ENCODE data around the gene NFILZ.

NFILZ gene

DNA sequence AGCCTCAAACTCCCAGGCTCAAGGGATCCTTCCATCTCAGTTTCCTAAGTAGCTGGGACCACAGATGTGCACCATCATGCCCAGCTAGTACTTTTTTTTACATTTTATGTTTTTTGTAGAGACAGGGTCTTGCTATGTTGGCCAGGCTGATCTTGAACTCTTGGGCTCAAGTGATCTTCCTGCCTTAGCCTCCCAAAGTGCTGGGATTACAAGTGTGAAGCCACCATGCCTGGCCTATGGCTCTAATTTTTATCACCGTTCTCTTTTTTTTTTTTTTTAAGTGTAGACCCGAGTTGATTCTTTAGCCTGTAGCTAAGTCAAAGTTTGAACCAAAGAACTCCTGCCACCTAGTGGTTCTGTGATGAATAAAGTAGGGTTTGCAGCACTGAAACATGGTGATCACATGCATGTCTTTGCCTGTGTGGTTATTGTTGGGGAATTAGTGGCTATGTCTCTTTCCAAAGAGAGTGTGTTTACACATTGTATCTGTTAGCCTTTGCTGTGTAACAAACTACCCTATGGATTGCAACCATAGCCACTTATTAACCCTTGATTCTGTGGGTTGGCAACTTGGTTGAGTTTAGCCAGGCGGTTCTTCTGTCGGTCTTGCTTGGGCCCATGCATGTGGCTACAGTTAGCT lies 11.6 kb downstream of the NFILZ start:
- DNase-seq (ENCODE audit: low read depth), result no peak

DNA sequence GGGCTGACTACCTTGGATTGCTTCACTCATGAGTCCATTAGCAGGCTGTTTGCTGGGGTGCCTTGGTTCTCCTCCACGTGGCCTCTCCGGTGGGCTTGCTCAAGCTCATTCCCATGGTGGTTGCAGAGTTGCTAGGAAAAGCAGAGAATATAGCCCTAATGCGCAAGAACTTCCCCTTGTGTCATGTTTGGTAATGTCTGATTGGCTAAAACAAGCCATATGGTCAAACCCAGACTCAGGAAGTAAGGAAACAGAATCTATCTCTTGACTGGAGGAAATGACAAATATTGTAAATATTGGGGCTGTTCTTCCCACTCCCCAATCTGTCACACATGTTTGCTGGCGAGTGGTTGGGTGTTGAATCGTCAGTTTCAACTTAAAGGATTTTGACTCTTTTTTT lies 12.1 kb downstream of the NFILZ start:
- no peak for DNase-seq (ENCODE audit: low read depth)

DNA sequence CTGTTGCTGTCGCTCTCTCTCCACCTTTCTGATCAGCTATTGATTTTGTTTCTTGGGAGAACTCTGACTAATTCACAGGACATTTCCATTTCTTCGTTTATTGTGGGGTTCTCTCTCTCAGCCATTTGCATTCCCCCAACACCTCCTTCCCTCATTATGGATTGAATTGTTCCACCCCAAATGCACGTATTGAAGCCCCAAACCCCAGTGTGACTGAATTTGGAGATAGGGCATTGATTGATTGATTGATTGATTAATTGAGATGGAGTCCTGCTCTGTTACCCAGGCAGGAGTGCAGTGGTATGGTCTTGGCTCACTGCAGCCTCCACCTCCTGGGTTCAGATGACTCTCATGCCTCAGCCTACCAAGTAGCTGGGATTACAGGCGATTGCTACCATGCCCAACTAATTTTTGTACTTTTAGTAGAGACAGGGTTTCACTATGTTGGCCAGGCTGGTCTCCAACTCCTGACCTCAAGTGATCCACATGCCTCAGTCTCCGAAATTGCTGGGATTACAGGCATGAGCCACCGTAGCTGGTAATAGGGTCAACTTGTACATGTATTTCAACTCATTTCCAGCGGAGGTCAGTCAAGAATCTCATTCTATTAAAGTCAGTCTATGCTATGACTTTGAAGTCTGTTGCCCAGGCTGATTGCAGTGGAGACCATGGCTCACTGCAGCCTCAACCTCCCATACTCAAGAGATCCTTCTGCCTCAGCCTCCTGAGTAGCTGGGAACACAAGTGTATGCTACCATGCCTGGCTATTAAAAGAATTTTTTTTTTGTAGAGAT lies 13.6 kb downstream of the NFILZ start:
- no peak for DNase-seq (ENCODE audit: low read depth)

DNA sequence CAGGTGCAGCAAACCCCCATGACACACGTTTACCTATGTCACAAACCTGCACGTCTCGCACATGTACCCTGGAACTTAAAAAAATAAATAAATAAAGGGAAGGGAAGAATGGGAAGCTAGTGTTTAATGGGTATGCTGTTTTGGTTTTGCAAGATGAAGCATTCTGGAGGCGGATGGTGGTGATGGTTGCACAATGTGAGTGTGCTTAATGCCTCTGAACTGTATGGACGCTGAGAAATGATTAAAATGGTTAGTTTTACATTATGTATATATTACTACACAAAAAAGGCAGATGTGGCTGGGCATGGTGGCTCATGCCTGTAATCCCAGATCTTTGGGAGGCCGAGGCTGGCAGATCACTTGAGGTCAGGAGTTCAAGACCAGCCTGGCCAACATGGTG lies 17.8 kb downstream of the NFILZ start:
- DNase-seq (ENCODE audit: low read depth), result no peak

DNA sequence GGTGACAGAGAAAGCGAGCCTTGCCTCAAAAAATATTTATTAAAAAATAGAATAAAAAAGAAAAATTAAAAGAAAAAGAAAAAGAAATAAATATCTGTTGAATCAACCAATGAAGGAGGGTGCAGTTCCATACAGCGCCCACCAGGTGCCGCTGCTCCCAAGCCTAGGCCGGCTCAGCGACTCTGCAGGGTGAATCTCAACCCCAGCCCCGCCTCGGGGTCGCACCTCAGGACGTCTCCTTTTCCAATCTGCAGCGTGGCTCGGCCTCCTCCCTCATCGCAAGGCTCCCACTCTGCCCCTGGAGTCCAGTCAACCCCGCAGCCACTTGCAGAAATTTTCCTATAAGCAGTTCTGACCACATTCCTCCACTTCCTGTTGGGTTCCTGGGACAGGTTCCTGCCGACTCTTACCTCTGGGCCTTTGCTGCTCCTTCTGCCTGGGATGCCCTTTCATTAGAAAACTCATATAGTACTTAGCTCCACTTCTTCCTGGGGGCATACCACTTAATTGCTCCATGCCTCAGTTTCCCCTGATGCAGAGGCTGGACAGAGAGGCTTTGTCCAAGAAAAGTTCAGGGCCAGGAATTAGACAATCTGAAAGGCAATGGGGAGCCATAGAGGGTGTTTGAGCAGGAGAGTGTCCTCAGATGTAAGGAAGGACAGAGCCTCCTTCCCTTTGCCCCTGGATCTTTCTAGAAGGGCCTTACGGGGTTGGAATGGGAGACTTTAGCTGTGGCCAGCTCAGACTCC lies 24.3 kb downstream of the NFILZ start:
- peak; percentile 57 for DNase-seq (ENCODE audit: low read depth)

DNA sequence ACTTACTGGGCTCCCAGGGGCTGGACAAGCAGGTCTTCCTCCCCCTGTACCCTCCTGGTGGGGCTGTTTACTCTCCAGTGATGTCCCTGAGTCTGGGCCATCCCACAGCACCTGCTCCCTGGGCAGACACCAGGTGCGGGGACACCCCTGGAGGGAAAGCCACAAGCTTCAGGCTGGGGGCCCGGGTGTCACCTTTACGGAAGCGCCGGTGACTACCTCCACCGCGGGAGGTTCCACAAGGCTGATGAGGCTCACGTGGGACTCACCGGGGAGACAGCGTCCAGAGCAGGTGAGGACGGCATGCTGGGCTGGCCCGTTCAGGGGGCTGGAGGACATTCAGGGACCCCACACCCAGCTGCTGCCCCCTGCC lies 24.9 kb downstream of the NFILZ start:
- no peak for DNase-seq (ENCODE audit: low read depth)

DNA sequence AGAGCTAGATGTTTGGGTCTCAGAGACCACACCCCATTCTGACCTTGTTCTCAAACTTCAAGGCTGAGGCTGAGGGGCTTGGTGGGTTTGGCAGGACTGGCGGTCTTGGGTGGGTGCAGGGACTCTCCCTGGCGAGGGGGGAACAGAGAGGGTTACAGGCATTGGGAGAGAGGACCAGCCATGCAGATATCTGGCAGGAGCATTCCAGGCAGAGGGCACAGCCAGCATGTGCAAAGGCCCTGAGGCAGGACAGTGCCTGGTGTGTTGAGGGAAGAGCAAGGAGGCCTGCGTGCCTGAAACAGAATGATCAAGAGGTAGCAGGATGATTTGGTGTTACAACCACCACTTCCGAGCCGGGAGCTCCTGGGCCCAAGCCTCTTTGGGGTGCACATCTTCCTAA lies 27.4 kb downstream of the NFILZ start:
- DNase-seq (ENCODE audit: low read depth), result no peak

DNA sequence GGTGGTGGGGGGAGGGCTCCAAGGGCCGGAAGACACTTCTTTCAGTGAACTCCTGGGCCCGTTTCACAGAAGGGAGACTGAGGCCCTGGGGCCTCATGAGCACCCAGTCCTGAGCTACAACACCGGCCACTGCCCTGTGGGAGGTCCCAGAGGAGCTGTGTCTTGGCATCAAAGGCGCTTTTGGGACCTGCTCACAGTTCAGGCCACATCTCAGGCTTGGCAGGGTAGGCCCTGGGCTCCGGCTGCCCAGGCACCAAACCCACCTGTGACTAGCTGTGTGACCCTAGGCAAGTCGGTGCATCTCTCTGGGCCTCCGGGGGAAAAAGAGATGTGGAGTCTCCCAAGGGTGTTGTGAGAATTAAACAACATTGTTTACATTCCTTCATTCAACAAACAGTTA lies 29.5 kb downstream of the NFILZ start:
- no peak for DNase-seq (ENCODE audit: low read depth)

DNA sequence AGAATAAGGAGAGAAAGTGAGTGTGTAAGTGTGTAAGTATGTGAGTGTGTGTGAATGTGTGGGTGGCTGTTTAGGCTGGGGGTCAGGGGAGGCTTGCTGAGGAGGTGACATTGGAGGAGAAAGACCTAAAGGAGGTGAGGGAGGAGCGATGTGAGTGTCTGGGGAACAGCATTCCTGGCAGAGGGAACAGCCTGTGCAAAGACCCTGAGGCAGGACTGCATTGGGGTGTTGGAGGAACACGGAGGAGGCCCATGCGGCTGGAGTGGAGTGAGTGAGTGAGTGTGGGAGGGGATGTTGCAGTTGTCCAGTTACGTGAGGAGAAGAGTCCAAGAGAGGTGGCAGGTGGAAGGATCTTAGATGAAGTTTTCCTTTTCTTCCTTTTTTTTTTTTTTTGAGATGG lies 31.8 kb downstream of the NFILZ start:
- DNase-seq (ENCODE audit: low read depth), result no peak

DNA sequence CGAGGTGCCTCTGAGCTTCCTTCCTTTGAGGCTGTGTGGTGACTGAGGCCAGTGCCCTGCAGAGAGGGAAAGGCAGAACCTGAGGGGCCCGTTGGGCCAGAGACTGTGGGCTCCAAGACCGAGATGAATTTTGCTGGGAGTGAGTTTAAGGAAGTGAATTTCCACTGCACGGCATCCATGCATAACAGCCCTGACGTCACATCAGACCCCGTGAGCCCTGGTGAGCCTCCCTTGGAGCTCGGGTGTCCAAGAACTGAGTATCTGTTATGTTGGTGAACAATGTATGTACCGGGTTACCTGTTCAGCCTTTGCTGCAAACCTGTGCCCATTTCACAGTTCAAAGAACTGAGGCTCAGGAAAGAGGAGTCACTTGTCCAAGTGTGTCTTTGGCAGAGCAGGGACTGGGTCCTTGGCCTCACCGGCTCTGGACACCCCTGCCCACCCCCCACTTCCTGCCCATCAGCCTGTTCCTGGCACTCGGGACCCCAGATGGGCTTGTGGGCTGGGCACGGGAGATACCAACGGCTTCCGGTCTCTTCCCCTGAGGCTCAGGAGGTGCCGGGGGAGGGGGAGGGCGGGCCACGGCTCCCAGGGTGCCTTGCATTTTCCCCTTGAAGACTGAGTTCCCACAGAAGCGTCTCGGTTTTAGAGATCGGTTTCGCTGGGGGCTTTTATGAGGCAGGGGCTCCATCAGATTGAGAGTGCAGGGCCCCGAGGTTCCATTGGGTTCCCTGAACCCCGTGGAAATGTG lies 33.7 kb downstream of the NFILZ start:
- peak; percentile 15 for DNase-seq (ENCODE audit: low read depth)

DNA sequence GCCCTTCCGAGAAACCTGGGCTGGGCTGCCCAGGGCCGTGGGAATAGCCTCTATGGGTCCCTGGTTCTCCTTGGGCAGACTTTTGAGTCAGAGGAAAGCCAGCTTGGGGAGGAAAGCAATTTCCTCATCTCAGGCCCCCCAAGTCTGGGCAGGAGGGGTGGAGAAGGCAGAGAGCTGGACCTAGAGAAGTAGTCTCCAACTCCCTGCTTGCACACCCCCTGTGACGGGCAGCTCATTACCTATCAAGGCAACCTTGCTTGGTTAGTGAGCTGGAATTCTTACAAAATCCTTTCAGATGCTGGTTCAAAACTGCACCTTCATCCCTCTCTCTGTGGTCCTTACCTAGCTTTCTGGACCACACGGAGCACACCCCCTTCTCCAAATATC lies 34.2 kb downstream of the NFILZ start:
- no peak for DNase-seq (ENCODE audit: low read depth)

DNA sequence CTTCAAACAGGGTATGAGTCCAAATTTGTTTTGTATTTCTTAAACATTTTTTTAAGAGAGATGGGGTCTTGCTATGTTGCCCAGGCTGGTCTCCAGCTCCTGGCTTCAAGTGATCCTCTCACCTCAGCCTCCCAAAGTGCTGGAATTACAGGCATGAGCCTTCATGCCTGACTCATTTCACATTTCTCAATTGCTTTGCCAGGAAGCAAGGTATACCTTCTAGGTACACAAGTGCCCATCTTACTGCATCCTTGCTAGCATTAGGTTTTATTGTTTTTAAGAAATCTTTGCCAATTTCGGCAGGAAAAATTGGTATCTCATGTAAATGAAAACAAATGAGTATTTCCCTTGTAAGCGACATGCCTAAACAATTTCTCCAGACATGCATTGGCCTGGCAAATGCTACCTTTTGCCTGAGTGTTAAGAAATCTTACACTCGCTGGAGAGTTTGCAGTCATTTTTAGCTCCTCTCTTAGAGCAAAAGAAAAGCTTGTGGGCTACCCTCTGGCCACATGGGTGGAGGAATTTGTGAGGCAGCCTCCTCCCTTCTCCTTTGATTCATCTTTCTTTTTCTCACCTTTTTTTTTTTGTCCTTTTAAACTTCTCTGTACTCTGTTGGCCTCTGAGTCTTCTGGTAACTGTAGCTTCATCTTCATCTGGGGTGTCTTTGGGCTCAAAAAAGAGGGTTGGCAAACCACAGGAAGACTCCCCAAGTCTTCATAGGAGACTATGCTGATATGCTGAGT lies 35.2 kb downstream of the NFILZ start:
- DNase-seq (ENCODE audit: low read depth), result no peak

DNA sequence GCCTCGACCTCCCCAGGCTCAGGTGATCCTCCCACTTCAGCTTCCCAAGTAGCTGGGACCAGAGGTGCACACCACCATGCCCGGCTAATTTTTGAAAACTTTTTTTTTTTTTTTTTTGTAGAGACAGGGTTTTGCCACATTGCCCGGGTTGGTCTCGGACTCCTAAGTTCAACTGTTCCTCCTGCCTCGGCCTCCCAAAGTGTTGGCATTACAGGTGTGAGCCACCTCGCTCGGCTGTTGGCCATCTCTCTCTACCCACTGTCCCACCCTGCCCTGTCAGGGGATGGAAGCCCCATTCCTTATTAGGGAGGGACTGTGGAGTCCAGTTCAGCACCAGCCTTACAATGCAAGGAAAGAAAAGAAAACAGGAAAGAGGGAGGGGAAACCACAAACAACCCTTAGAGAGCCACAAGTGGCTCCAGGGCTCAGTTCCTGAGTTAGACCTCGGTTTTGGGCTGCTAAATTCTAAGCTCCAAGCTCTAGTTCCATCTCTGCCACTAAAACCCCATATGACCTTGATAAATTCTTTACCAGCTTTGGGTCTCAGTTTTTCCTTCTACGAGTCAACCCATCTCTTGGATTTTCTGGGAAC lies 36.5 kb downstream of the NFILZ start:
- DNase-seq (ENCODE audit: low read depth), result no peak

DNA sequence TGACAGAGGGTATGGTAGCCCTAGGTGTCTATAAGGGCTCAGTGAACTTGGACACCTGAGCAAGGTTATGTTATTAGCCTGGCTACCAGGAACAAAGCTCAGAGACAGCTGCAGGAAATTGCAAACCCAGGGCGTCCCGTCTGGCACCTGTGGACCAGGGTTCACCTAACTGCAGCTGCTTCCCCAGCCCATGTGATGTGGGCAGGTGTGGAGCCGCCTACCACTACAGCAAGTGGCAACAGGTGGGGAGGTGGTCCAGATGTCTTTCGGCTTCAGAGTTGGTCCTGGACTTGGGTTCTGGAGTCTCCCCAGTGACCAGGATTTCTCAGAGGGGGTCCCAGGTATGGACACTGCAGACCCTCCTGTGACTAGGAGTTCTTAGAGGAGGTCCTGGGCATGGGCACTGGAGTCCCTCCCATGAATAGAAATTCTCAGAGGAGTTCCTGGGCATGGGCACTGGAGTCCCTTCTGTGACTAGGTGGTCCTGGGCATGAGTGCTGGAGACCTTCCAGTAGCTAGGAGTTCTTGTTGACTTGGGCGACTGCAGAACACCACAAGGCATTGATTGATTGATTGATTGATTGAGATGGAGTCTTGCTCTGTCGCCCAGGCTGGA lies 43.0 kb downstream of the NFILZ start:
- DNase-seq (ENCODE audit: low read depth), result no peak

DNA sequence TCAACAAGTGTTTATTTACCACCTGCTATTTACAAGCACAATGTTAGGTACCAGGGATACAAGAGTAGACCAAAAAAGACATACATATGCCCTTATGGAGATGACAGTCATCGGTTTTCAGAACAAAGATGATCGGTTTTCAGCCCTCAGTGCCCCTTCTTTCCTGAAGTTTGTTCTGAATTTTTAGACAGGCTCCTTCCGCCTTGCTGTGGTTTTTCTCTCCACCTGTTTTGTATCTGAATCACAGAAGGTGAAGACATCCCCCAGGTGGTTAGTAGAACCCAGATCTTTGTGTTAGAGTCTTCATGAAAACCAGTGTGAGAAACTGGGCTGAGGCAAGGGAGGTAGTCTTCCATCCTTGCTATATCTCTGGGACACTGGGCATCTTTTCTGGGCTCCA lies 44.6 kb downstream of the NFILZ start:
- DNase-seq (ENCODE audit: low read depth), result no peak

DNA sequence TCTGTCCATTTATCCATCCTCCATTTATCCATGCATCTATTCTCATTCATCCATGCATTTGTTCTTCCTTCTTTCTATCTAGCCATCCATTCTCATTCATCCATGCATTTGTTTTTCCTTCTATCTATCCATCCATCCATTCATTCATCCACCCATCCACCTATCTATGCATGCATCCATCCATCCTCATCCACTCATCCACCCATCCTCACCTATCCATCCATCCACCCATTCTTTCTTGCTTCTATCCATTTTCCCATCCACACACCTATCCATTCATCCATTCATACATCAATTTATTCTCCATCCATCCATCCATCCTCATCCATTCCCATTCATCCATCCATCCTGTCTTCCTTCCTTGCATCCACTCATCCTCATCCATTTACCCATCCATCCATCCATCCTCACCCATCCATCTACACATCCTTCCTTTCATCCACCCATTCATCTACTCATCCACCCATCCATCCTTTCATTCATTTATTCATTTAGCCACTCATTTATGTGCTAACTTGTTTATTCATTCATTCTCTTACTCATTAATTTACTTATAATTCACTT lies 47.9 kb downstream of the NFILZ start:
- no peak for DNase-seq (ENCODE audit: low read depth)

Data from activated T-cell treated with anti-CD3 and anti-CD28 coated beads for 24 hours (primary cell).